Measurements from ENCODE around the gene ARHGEF35. TPM values are rescaled to one million over a fixed set of nuclear protein-coding genes. Genes with fewer than 3 reads are reported as not detected.

ARHGEF35 gene
- total RNA-seq, 1 experiment from 2014 or later, result 27.6 TPM

DNA sequence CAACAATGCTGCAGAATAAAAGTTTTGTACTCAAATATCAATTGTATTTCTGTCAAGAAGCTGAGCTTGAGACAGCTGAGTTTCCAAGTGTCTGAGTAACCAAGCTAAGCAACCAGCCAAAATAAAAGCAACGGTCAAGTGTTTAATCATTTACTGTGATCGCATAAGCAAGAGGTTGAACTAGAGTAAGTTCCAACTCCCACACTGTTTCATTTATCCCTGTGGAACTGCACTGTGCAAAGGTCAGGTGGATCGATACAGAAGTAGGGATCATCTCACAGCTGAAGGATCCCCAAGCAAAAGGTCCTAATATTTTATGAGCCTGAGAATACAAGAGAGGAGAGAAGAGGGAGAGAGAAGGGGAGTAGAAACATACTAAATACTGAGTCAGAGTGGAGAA is 51.2 kb downstream of the ARHGEF35 start:
- TF ChIP-seq, protein P1, sequence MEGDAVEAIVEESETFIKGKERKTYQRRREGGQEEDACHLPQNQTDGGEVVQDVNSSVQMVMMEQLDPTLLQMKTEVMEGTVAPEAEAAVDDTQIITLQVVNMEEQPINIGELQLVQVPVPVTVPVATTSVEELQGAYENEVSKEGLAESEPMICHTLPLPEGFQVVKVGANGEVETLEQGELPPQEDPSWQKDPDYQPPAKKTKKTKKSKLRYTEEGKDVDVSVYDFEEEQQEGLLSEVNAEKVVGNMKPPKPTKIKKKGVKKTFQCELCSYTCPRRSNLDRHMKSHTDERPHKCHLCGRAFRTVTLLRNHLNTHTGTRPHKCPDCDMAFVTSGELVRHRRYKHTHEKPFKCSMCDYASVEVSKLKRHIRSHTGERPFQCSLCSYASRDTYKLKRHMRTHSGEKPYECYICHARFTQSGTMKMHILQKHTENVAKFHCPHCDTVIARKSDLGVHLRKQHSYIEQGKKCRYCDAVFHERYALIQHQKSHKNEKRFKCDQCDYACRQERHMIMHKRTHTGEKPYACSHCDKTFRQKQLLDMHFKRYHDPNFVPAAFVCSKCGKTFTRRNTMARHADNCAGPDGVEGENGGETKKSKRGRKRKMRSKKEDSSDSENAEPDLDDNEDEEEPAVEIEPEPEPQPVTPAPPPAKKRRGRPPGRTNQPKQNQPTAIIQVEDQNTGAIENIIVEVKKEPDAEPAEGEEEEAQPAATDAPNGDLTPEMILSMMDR (conservative IDR thresholded peaks at IDR 0.05), result no peak
- no peak for TF ChIP-seq EZH2 (IDR thresholded peaks at IDR 0.05; ENCODE audit: low read depth)
- no peaks in the 10 kb centered on the region for H3K9me2 ChIP-seq (ENCODE audit: insufficient read depth)
- no peak overlapping the region for H2AFZ ChIP-seq
- H3K4me2 ChIP-seq, result no peak overlapping the region
- H3K27ac ChIP-seq, result no peak overlapping the region
- H3K4me3 ChIP-seq, result no peak overlapping the region
- no peaks in the 10 kb centered on the region for H4K20me1 ChIP-seq (ENCODE audit: insufficient read depth)
- intact Hi-C loops (cut with micrococcal nuclease; ENCODE audit: unreplicated experiment), result no loop called here
- no peaks in the 10 kb centered on the region for H3K4me1 ChIP-seq (replicated peaks; ENCODE audit: insufficient read depth)
- no peak for DNase-seq
- CTCF ChIA-PET, result no interaction called here
- no peaks in the 10 kb centered on the region for H3K27me3 ChIP-seq (ENCODE audit: insufficient read depth, low read depth)
- no peaks in the 10 kb centered on the region for H3K79me2 ChIP-seq (ENCODE audit: low read depth)
- no peaks in the 10 kb centered on the region; the same call in 1 of the 2 replicates for H3F3A ChIP-seq (ENCODE audit: insufficient read depth, low read depth)
- no peaks in the 10 kb centered on the region for H3K36me3 ChIP-seq (ENCODE audit: low read depth)
- H3K9me3 ChIP-seq (ENCODE audit: insufficient read depth, low read depth), result peaks cover 10% of the 10 kb centered on the region
- POLR2A ChIA-PET (ENCODE audit: unreplicated experiment), result no interaction called here
- no TSS peak for BruUV-seq (replicated peaks)

DNA sequence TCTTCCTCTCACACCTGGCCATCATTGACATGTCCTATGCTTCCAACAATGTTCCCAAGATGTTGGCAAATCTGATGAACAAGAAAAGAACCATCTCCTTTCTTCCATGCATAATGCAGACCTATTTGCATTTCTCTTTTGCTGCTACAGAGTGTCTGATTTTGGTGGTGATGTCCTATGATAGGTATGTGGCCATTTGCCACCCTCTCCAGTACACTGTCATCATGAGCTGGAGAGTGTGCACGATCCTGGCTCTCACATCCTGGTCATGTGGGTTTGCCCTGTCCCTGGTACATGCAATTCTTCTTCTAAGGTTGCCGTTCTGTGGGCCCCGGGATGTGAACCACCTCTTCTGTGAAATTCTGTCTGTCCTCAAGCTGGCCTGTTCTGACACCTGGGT is 53.4 kb downstream of the ARHGEF35 start:
- Histone ChIP-seq H3K4me1 (replicated peaks; ENCODE audit: insufficient read depth) (no peaks in the 10 kb centered on the region), H3F3A (ENCODE audit: insufficient read depth, low read depth) (no peaks in the 10 kb centered on the region; the same call in 1 of the 2 replicates), H3K36me3 (ENCODE audit: low read depth) (no peaks in the 10 kb centered on the region), H4K20me1 (ENCODE audit: insufficient read depth) (no peaks in the 10 kb centered on the region), H3K4me2 (no peak overlapping the region), H3K27me3 (ENCODE audit: insufficient read depth, low read depth) (no peaks in the 10 kb centered on the region), H3K9me3 (ENCODE audit: insufficient read depth, low read depth) (no peaks in the 10 kb centered on the region; the same call in 1 of the 2 replicates), H3K79me2 (ENCODE audit: low read depth) (no peaks in the 10 kb centered on the region), H3K27ac (no peak overlapping the region), H3K9me2 (ENCODE audit: insufficient read depth) (no peaks in the 10 kb centered on the region), H2AFZ (no peak overlapping the region), H3K4me3 (no peak overlapping the region)
- intact Hi-C loops (cut with micrococcal nuclease; ENCODE audit: unreplicated experiment), result no loop called here
- no TSS peak for BruUV-seq (replicated peaks)
- ChIA-PET CTCF (no interaction called here), POLR2A (ENCODE audit: unreplicated experiment) (no interaction called here)
- TF ChIP-seq EZH2 (IDR thresholded peaks at IDR 0.05; ENCODE audit: low read depth), result no peak
- TF ChIP-seq, protein P1 (conservative IDR thresholded peaks at IDR 0.05), result no peak
- no peak for DNase-seq

DNA sequence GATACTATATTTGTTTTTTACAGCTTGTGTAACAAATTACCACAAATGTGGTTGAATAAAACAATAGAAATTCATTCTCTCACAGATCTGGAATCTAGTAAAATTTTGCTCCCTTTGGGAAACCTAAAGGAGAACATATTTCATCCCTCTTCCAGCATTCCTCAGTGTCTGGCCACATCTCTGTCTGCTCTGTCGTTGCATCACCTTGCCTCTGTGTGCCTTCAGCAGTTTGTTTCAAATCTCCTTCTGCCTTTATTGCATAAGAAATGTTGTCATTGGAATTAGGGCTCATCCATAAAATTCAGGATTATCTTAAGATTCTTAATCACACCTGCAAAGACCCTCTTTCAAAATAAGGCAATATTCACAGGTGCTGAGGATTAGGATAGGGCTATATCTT is 58.1 kb downstream of the ARHGEF35 start:
- BruUV-seq (replicated peaks), result no TSS peak
- intact Hi-C loops (cut with micrococcal nuclease; ENCODE audit: unreplicated experiment), result loop anchor here (5.0 kb wide), 1 partner anchor 255 kb away; no protein-coding TSS in a partner anchor
- no peak overlapping the region for H3K4me3 ChIP-seq
- no peaks in the 10 kb centered on the region for H3K36me3 ChIP-seq (ENCODE audit: low read depth)
- ChIA-PET CTCF (no interaction called here), POLR2A (ENCODE audit: unreplicated experiment) (no interaction called here)
- no peaks in the 10 kb centered on the region for H4K20me1 ChIP-seq (ENCODE audit: insufficient read depth)
- no peaks in the 10 kb centered on the region for H3K9me2 ChIP-seq (ENCODE audit: insufficient read depth)
- H2AFZ ChIP-seq, result no peak overlapping the region
- no peak for DNase-seq
- H3K4me2 ChIP-seq, result no peak overlapping the region
- no peaks in the 10 kb centered on the region; the same call in 1 of the 2 replicates for H3F3A ChIP-seq (ENCODE audit: insufficient read depth, low read depth)
- H3K27me3 ChIP-seq (ENCODE audit: insufficient read depth, low read depth), result no peaks in the 10 kb centered on the region
- no peak overlapping the region for H3K27ac ChIP-seq
- no peaks in the 10 kb centered on the region; the same call in 1 of the 2 replicates for H3K9me3 ChIP-seq (ENCODE audit: insufficient read depth, low read depth)
- H3K79me2 ChIP-seq (ENCODE audit: low read depth), result no peaks in the 10 kb centered on the region
- no peak for TF ChIP-seq EZH2 (IDR thresholded peaks at IDR 0.05; ENCODE audit: low read depth)
- TF ChIP-seq, protein P1 (conservative IDR thresholded peaks at IDR 0.05), result no peak
- H3K4me1 ChIP-seq (replicated peaks; ENCODE audit: insufficient read depth), result no peaks in the 10 kb centered on the region

Other genes starting within 250 kb of the ARHGEF35 start
- gene OR2F1, start 241.0 kb downstream of the ARHGEF35 start, total RNA-seq (2021), result not detected in 2 replicates
- gene OR6B1, start 195.5 kb downstream of the ARHGEF35 start, total RNA-seq (2021), result not detected in 2 replicates
- not detected in 2 replicates for gene OR2A5, start 146.9 kb downstream of the ARHGEF35 start, total RNA-seq (2021)
- gene OR2A25, start 126.0 kb downstream of the ARHGEF35 start, total RNA-seq (2021), result not detected in 2 replicates
- gene OR2A12, start 109.6 kb downstream of the ARHGEF35 start, total RNA-seq (2021), result not detected in 2 replicates
- gene OR2A2, start 86.2 kb downstream of the ARHGEF35 start, total RNA-seq (2021), result not detected in 2 replicates
- gene OR2A14, start 72.7 kb downstream of the ARHGEF35 start, total RNA-seq (2021), result not detected in 2 replicates
- 5.8 and 8.2 TPM in 2 replicates for gene CTAGE4, start 12.4 kb downstream of the ARHGEF35 start, total RNA-seq (2021)
- not detected in 2 replicates for gene OR2A42, start 43.8 kb upstream of the ARHGEF35 start, total RNA-seq (2021)
- gene OR2A7, start 69.0 kb upstream of the ARHGEF35 start, total RNA-seq (2021), result 6.0 and 7.6 TPM in 2 replicates
- gene CTAGE8, start 73.5 kb upstream of the ARHGEF35 start, total RNA-seq (2021), result 7.2 and 9.9 TPM in 2 replicates
- gene OR2A1, start 116.6 kb upstream of the ARHGEF35 start, total RNA-seq (2021), result not detected in 2 replicates
- gene ARHGEF5, start 159.6 kb upstream of the ARHGEF35 start, total RNA-seq (2021), result 40.0 and 50.1 TPM in 2 replicates
- gene NOBOX, start 207.9 kb upstream of the ARHGEF35 start, total RNA-seq (2021), result not detected in 2 replicates

Measured in PC-9 (cell line).